Non-pigmented ciliary epithelial cell (primary cell): Measurements from ENCODE around the gene ETV2.
"Not testable (repeated sequence)": the region's sequence is repeated elsewhere in the genome, so short reads cannot be mapped to it uniquely, and the experiment has no call there.

Experiments
- DNase-seq: peaks from one replicate; pipeline ENCODE4 v3.0.0-alpha.2; 2010; ENCODE audit warnings: low read depth

Gene ETV2

DNA sequence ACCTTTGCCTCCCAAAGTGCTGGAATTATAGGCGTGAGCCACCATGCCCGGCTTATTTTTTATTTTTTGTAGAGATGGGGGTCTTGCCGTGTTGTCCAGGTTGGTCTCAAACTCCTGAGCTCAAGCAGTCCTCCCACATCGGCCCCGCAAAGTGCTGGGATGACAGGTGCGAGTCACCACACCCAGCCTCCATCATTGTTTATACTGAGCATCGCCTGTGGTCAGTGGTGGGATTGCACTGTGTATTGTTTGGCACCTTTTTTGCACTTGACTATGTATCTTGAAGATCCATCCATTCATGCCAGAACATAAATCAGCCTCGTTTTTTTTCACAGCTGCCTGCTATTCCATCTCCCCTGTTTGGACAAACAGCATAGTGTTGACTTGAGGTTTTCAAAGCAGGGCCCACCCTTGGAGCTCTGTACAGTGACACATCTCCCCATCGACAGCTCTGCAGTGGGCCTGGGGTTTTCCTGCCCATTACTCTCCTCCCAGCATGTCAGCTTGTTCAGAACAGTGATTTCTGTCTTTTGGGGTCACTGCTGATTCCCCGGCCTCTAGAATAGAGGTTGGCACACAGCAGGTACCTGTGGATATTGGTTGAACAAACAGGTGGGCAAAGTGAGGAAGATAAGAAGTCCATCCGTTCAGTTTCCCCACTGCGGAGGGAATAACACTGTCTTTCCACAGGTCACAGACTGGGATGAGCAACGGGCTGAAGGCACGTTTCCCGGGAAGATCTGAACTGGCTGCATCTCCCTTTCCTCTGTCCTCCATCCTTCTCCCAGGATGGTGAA lies 16.6 kb downstream of the ETV2 start:
- no peak for DNase-seq

DNA sequence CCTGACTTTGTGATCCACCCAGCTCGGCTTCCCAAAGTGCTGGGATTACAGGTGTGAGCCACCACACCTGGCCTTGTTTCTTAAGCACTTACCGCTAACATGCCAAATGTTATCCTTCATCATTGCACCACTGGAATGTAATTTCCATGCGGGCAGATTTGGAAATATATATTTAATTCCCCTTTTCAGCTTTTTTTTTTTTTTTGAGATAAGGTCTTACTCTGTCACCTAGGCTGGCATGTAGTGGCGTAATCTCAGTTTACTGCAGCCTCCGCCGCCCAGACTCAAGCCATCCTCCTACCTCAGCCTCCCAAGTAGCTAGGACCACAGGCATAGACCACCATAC lies 20.4 kb downstream of the ETV2 start:
- no peak for DNase-seq

DNA sequence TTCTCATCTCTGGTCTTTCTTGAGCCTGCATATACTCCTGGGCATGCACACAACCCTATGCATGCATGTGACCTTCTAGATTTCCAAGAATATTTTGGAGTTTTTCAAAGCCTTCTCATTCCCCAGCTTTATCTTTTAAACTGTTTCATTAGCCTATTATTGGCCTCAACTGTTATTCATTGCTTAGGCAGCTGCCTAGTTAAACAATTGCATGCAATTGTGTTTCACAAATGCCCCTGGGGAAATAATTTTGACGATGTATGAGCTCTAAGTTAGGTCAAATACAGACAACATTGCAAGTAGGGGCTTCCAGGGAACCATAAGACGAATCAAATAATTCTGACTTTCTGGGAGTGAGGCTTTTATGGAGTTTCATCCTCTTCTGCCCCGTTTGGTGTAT lies 22.4 kb downstream of the ETV2 start:
- no peak for DNase-seq

DNA sequence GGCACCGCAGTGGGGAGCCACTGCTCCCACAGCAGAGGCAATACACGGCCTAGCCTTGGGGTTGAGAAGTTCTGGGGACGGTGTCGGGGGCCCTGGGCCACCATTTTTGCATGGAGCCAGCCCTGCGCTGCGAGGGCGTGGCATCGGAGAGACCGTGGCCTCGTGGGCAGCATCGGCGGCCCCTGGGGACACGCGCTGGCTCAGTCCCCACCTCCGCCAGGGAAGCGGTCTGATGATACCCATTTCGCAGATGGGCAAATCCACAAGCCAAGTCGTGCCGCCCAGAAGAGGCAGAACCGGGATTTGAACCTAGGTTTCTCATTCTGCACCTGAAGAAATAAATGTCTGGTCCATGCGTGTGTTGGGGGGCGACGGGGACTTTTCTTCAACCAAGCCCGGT lies 23.6 kb downstream of the ETV2 start:
- no peak for DNase-seq

DNA sequence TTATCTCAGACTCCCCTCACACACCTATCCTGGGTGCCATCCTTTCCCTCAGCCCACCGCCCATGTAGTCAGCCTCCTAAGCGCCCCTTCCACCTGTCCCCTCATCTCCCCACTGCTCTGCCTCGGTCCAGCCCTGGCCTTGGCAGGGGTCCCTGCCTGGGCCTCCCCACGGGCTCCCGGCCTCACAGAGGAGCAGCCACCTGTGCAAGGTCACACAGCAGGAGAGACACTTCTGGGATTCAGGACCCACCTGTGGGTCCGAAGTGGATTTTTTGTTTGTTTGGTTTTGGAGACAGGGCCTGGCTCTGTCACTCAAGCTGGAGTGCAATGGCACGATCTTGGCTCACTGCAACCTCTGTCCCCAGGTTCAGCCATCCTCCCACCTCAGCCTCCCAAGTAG lies 24.1 kb downstream of the ETV2 start:
- DNase-seq, result no peak

DNA sequence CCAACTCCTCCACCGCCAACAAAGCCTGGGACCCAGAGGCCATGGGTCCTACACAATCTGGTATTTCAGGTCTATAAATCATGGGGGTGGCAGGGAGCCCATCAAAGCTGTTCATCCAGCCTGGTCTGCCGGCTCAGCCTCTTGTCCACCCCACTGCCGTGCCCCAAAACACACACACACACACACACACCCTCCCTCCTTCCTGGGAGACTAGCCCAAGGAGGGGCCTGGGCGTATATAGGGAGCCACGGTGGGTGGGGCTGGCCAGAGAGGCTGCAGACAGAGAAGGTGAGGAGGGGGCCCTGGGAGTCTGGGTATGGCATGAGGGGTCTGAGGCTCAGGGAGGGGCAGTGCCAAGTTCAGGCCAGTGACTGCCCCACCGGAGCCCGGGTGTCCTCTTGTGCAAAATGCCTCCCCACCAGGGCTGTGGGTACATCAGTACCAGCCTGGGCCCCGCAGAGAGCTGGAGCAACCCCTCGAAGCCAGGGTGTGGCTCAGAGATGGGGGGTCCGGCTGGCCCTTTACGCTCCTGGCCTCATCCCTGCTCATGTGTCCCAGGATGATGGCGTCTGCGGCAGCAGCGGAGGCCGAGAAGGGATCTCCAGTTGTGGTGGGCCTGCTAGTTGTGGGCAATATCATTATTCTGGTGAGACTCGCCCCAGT lies 24.8 kb downstream of the ETV2 start, which contains the start of gene UPK1A:
Gene UPK1A (plus strand): TSS at position 267 of the 663 bp plus-strand sequence. CDS start 296 bp downstream, at position 563.
- no peak for DNase-seq

DNA sequence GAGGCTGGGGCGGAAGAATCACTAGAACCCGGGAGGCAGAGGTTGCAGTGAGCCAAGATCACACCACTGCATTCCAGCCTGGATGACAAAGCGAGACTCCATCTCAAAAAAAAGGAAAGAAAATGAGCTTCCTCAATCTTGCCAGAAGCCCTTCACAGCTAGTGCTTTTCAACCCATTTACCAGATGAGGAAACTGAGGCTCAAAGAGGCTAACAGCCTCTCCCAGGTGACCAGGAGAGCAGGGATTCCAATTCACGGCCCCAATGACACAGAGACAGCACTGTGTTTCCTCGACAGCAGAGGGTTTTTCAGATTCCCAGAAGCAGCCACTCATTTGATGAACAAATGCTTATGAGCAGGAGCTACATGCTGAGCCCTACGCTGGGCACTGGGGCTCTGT lies 28.0 kb downstream of the ETV2 start:
- no peak for DNase-seq

DNA sequence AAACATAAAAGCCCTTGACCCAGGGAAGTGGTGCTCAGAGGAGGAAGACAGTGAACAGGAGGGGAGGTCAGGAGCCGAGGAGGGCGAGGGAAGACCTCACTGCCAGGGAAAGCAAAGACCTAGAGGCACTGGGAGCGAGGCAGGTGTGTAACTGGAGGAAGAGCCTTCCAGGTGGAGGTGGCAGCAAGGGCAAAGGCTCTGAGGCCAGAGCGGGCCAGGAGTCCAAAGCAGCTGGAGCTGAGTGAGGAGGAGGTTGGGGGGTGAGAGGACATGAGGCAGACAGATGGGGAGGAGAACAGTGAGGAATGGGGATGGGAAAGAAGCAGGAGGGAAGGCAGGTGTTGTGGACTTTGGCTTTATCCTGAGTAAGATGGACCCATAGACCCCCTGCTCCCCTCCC lies 28.4 kb downstream of the ETV2 start:
- no peak for DNase-seq

DNA sequence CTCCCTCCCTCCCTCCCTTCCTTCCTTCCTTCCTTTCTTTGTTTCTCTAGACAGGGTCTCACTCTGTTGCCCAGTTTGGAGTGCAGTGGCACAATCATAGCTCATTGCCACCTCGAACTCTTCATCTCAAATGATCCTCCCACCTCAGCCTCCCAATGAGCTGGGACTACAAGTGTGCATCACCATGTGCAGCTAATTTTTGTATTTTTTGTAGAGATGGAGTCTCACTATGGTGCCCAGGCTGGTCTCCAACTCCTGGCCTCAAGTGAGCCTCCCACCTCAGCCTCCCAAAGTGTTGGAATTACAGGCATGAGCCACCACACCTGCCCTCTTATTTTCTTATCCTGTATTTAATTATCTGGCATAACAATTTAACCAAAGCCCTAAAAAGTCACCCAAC lies 29.1 kb downstream of the ETV2 start:
- DNase-seq, result no peak

DNA sequence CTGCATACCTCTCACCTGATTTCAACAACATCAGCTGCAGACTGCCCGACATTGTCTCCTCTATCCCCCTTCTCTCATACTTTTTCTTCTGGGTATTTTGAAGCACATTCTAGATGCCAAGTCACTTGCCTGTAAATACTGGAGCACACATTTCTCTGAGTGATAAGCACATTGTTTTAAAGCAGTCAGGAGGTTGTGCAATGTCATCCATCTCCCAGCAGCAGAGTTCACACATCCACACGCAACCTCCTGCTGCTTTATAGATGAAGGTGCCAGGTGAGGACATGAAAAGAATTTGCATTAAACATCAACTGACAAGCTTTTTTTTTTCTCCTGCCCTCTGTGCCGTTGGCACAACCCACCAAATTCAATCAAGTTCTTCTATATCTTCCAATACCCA lies 30.3 kb downstream of the ETV2 start:
- no peak for DNase-seq

DNA sequence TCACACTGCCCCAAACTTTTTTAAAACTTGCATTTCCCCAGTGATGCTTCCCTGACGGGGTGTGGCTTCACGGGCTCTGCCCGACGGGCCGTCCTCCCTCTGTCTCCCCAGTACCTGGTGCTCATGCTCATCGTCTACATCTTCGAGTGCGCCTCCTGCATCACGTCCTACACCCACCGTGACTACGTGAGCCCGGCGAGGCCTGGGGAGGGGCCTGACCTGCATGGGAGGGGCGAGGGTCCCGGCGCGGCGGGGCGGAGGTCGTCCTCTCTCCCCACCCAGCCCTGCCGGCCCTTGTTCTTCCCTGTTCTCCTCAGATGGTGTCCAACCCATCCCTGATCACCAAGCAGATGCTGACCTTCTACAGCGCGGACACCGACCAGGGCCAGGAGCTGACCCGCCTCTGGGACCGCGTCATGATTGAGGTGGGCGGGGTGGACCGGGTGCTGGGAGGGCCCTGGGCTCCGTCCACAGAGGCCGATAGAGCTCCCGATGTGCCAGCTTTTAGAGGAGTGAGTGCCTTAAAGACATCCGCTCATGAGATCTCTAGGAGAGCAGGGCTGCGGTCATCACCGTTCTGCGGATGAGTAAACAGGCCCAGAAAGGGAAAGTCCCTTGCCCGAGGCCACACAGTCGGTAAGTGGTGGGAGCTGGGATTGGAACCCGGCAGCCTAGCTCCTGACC lies 31.7 kb downstream of the ETV2 start:
- peak; percentile 11 for DNase-seq

DNA sequence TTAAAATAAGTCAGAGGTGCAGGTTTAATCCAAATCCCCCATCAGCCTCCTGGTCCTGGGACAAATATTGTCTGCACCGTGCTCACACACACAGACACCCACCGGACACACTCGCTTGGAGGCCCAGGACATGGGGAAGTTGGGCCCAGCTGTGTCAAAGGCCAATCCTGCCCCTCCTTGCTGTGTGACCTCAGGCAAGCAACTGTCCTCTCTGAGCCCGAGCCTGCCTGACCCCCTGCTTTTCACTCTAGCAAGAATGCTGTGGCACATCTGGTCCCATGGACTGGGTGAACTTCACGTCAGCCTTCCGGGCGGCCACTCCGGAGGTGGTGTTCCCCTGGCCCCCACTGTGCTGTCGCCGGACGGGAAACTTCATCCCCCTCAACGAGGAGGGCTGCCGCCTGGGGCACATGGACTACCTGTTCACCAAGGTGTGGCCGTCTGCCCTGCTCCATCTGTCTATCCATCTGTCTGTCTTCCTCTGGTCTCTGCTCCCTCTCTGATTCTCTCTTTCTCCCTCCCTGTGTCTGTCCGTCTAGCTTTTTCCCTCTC lies 34.1 kb downstream of the ETV2 start:
- DNase-seq, result no peak

DNA sequence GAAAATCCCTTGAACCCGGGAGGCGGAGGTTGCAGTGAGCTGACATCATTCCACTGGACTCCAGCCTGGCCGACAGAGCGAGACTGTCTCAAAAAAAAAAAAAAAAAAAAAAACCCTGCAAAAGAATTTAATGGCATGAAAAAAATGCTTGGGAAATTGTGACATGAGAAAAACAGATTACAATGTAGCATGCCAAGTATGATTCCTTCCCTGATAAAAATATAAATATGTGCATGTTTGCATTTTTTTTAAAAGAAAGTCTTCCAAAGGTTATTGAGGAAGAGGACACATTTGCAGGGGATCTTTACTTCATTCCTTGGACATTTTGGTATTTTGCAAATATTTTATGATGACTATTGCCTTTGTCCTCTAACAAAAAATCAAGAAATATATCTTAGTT lies 48.3 kb downstream of the ETV2 start:
- DNase-seq, result no peak

DNA sequence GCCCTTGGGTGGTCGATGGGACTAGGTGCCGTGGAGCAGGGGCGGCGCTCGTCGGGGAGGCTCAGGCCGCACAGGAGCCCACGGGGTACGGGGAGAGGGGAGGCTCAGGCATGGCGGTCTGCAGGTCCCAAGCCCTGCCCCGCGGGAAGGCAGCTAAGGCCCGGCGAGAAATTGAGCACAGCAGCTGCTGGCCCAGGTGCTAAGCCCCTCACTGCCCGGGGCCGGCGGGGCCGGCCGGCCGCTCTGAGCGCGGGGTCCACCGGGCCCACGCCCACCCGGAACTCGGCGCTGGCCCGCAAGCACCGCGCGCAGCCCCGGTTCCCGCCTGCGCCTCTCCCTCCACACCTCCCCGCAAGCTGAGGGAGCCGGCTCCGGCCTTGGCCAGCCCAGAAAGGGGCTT lies 49.6 kb downstream of the ETV2 start:
- not testable (repeated sequence) for DNase-seq

DNA sequence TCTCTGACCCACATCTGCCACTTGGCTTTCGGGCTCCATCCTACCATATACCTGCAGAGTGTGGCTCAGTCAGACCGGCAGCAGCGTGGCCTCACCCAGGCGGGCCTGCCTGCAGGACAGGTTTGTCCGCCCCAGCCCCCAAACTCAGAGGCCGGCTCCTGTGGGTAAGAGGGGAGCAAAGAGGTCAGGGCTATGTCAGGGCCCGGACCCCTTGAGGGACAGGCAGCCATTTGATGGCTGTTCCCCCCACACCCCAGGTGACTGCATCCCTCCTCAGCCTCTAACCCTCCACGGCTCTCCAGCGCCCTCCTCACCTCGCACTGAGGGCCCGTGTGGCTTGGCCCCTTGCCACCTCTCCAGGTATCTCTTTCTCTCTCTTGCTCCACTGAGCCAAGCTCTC lies 50.5 kb downstream of the ETV2 start:
- DNase-seq, result no peak

DNA sequence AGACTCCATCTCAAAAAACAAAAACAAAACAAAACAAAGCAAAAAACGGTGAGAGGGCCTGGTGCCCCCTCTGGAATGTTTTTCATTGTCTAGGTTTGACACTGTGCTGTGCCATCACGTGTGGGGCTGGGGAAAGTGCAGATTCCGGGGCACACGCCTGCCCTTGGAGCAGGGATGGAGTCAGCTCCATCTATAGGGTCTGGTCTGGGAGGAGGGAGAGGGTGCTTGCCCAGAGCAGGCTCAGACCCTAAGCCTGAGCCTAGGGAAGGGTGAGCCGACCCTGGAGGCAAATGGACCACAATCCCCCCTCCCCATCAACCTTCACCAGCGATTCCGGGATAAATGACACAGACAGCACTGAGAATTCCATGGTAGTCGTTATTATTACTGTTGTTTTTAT lies 51.9 kb downstream of the ETV2 start:
- DNase-seq, result no peak

DNA sequence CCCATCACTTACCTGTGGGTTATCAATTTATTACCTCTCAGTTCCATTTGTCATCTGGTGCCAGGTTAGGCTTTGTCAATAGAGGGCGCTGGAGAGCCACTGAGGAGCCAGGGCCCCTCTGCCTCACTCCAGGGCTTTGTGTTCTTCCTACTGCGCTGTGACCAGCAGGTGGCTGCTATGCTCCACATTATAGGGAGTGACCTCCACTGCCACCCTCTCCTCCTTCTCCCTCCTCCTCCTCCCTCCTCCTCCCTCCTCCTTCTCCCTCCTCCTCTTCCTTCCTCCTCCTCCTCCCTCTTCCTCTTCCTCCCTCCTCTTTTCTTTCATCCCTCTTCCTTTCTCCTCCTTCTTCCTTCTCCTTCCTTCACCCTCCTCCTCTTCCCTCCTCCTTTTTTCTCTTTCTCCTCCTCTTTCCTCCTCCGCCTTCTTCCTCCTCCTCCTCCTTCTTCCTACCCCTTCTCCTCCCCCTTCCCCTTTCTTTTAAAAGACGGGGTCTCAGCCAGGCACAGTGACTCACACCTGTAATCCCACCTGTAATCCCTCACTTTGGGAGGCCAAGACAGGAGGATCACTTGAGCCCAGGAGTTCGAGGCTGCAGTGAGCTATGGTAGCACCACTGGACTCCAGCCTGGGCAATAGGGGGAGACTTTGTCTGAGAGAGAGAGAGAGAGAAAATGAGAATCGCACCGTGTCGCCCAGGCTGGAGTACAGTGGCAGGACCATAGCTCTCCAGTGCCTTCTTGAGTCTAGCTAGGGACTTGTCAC lies 52.5 kb downstream of the ETV2 start:
- DNase-seq, result no peak
